ENCODE results near the gene SAMD10.
A peak's percentile ranks its signal among the peaks of the same experiment; 100 is the strongest.

Gene SAMD10

GRCh38 chr20:63934271-63935068 lies 45.0 kb downstream of the SAMD10 start:
- H3K36me3 ChIP-seq (ENCODE audit: insufficient read depth, low read length) = peaks cover 63% of the 10 kb centered on the region; the same call in 1 of the 2 replicates
- H4K20me1 ChIP-seq (ENCODE audit: insufficient read depth, low read length, poor library complexity, severe bottlenecking) = peaks cover 8% of the 10 kb centered on the region
- H3K9me2 ChIP-seq (replicated peaks; ENCODE audit: low read depth, low read length) = no peaks in the 10 kb centered on the region
- no peak overlapping the region for H3K9ac ChIP-seq (ENCODE audit: low read depth, low read length, poor library complexity, severe bottlenecking)
- H2AFZ ChIP-seq (ENCODE audit: low read length) = no peak overlapping the region
- no peaks in the 10 kb centered on the region for H3K27me3 ChIP-seq (ENCODE audit: insufficient read depth, low read length, poor library complexity, severe bottlenecking)
- H3K4me3 ChIP-seq (ENCODE audit: low read length, poor library complexity, severe bottlenecking) = no peak overlapping the region
- no peak overlapping the region for H3K4me2 ChIP-seq (ENCODE audit: low read depth, low read length, poor library complexity, severe bottlenecking)
- H3K9me3 ChIP-seq (ENCODE audit: insufficient read depth, low read depth, low read length) = no peaks in the 10 kb centered on the region
- no peaks in the 10 kb centered on the region for H3K79me2 ChIP-seq (ENCODE audit: insufficient read depth, low read length)
- H3F3A ChIP-seq (ENCODE audit: low read depth) = no peaks in the 10 kb centered on the region; the same call in 1 of the 2 replicates
- no peaks in the 10 kb centered on the region for H3K4me1 ChIP-seq (ENCODE audit: insufficient read depth, low read length, poor library complexity, severe bottlenecking)
- TF ChIP-seq EZH2phosphoT487 (IDR thresholded peaks at IDR 0.05; ENCODE audit: borderline replicate concordance) (no peak), CTCF (conservative IDR thresholded peaks at IDR 0.05; ENCODE audit: low read length) (peak; percentile 53)

GRCh38 chr20:63933646-63934045 lies 45.8 kb downstream of the SAMD10 start:
- Histone ChIP-seq H3K4me3 (ENCODE audit: low read length, poor library complexity, severe bottlenecking) (no peak overlapping the region), H3K9ac (ENCODE audit: low read depth, low read length, poor library complexity, severe bottlenecking) (no peak overlapping the region), H3K4me1 (ENCODE audit: insufficient read depth, low read length, poor library complexity, severe bottlenecking) (no peaks in the 10 kb centered on the region), H3K9me3 (ENCODE audit: insufficient read depth, low read depth, low read length) (no peaks in the 10 kb centered on the region), H2AFZ (ENCODE audit: low read length) (no peak overlapping the region), H3F3A (ENCODE audit: low read depth) (no peaks in the 10 kb centered on the region; the same call in 1 of the 2 replicates), H4K20me1 (ENCODE audit: insufficient read depth, low read length, poor library complexity, severe bottlenecking) (peaks cover 4% of the 10 kb centered on the region), H3K9me2 (replicated peaks; ENCODE audit: low read depth, low read length) (no peaks in the 10 kb centered on the region), H3K36me3 (ENCODE audit: insufficient read depth, low read length) (peaks cover 70% of the 10 kb centered on the region; the same call in 1 of the 2 replicates), H3K4me2 (ENCODE audit: low read depth, low read length, poor library complexity, severe bottlenecking) (no peak overlapping the region), H3K79me2 (ENCODE audit: insufficient read depth, low read length) (no peaks in the 10 kb centered on the region), H3K27me3 (ENCODE audit: insufficient read depth, low read length, poor library complexity, severe bottlenecking) (no peaks in the 10 kb centered on the region)
- no peak for TF ChIP-seq CTCF (conservative IDR thresholded peaks at IDR 0.05; ENCODE audit: low read length)
- TF ChIP-seq EZH2phosphoT487 (IDR thresholded peaks at IDR 0.05; ENCODE audit: borderline replicate concordance) = no peak

GRCh38 chr20:63932606-63933160 lies 46.8 kb downstream of the SAMD10 start:
- Histone ChIP-seq H3K9me3 (ENCODE audit: insufficient read depth, low read depth, low read length) (no peaks in the 10 kb centered on the region), H3F3A (ENCODE audit: low read depth) (no peaks in the 10 kb centered on the region; the same call in 1 of the 2 replicates), H3K27me3 (ENCODE audit: insufficient read depth, low read length, poor library complexity, severe bottlenecking) (no peaks in the 10 kb centered on the region), H4K20me1 (ENCODE audit: insufficient read depth, low read length, poor library complexity, severe bottlenecking) (peaks cover 9% of the 10 kb centered on the region), H3K36me3 (ENCODE audit: insufficient read depth, low read length) (peaks cover 78% of the 10 kb centered on the region; the same call in 1 of the 2 replicates), H3K9ac (ENCODE audit: low read depth, low read length, poor library complexity, severe bottlenecking) (no peak overlapping the region), H3K4me1 (ENCODE audit: insufficient read depth, low read length, poor library complexity, severe bottlenecking) (no peaks in the 10 kb centered on the region), H3K4me2 (ENCODE audit: low read depth, low read length, poor library complexity, severe bottlenecking) (no peak overlapping the region), H2AFZ (ENCODE audit: low read length) (no peak overlapping the region), H3K4me3 (ENCODE audit: low read length, poor library complexity, severe bottlenecking) (no peak overlapping the region), H3K9me2 (replicated peaks; ENCODE audit: low read depth, low read length) (no peaks in the 10 kb centered on the region), H3K79me2 (ENCODE audit: insufficient read depth, low read length) (no peaks in the 10 kb centered on the region)
- TF ChIP-seq EZH2phosphoT487 (IDR thresholded peaks at IDR 0.05; ENCODE audit: borderline replicate concordance) (no peak), CTCF (conservative IDR thresholded peaks at IDR 0.05; ENCODE audit: low read length) (no peak)

All from Loucy (cell line).